Stomach (tissue), 4 donors: ENCODE measurements around the gene ULK4.
A peak's percentile ranks its signal among the peaks of the same experiment; 100 is the strongest.

Experiments
- CTCF ChIP-seq, 7 experiments: fragments of 450-650 bp in 4 of 7; fragments of 200-600 bp in 3 of 7; sonication (generic) in 3 of 7; IDR thresholded peaks; one replicate each; pipeline ENCODE4 v1.5.1; 2016 to 2019; ENCODE audit warnings: antibody characterized with exemption in 7 of 7, control low read depth in 2 of 7, mild to moderate bottlenecking in 1 of 7
- EP300 ChIP-seq: sonication (generic); formaldehyde crosslinking; IDR thresholded peaks from one replicate; pipeline ENCODE4 v1.6.1; 2017; ENCODE audit warnings: antibody characterized with exemption
- POLR2A ChIP-seq, 4 donors: fragments of 450-650 bp; IDR thresholded peaks; one replicate each; pipeline ENCODE4 v1.6.1; 2016; ENCODE audit warnings: antibody characterized with exemption in 4 of 4, control low read depth in 2 of 4, mild to moderate bottlenecking in 1 of 4, moderate library complexity in 1 of 4
- POLR2AphosphoS5 ChIP-seq, 3 donors: sonication (generic); formaldehyde crosslinking; IDR thresholded peaks; one replicate each; pipeline ENCODE4 v1.6.1; 2016; ENCODE audit warnings: antibody characterized with exemption in 3 of 3

- TF ChIP-seq POLR2A (IDR thresholded peaks at IDR 0.05) (no peak), CTCF (IDR thresholded peaks at IDR 0.05) (no peak), POLR2AphosphoS5 (IDR thresholded peaks at IDR 0.05) (peak in 1 of 3 donors; percentile 35), EP300 (no peak)
These were observed 28.7 kb downstream of the ULK4 start for GRCh38 chr3:41933154-41933676.
